Liver (tissue), 3 donors: ENCODE measurements around the gene IL10.

Source experiments
- EGR1 ChIP-seq, 2 donors: IDR thresholded peaks; 2 replicates each; pipeline ENCODE4 v1.6.1; 2016 to 2018; ENCODE audit warnings: antibody characterized with exemption in 2 of 2, low read depth in 2 of 2
- FOXA2 ChIP-seq: IDR thresholded peaks from 2 replicates; pipeline ENCODE4 v1.6.1; 2016; ENCODE audit warnings: antibody characterized with exemption
- HNF4A ChIP-seq, 2 donors: conservative IDR thresholded peaks; 2 replicates each; pipeline ENCODE4 v1.6.1; 2016; ENCODE audit warnings: antibody characterized with exemption in 2 of 2, mild to moderate bottlenecking in 2 of 2
- HNF4G ChIP-seq: IDR thresholded peaks from 2 replicates; pipeline ENCODE4 v1.6.1; 2016; ENCODE audit warnings: antibody characterized with exemption
- JUND ChIP-seq, 2 donors: IDR thresholded peaks; 2 replicates each; pipeline ENCODE4 v1.6.1; 2016; ENCODE audit warnings: antibody characterized with exemption in 2 of 2
- RAD21 ChIP-seq, 2 donors: IDR thresholded peaks; 2 replicates each; pipeline ENCODE4 v1.6.1; 2016; ENCODE audit warnings: antibody characterized with exemption in 2 of 2, mild to moderate bottlenecking in 2 of 2
- RXRA ChIP-seq, 2 donors: IDR thresholded peaks; 2 replicates each; pipeline ENCODE4 v1.6.1; 2017 to 2018; ENCODE audit warnings: antibody characterized with exemption in 2 of 2, mild to moderate bottlenecking in 1 of 2
- SP1 ChIP-seq: IDR thresholded peaks from 2 replicates; pipeline ENCODE4 v1.6.1; 2018; ENCODE audit warnings: antibody characterized with exemption, mild to moderate bottlenecking
- TAF1 ChIP-seq: conservative IDR thresholded peaks from 2 replicates; pipeline ENCODE4 v1.6.1; 2016; ENCODE audit warnings: antibody characterized with exemption, mild to moderate bottlenecking
- TF ChIP-seq, protein P1 (sequence below): fragments of 150-350 bp; IDR thresholded peaks from 2 replicates; pipeline ENCODE4 v1.5.1; 2017; ENCODE audit warnings: improper control_type of control experiment, low read depth, low read length; ENCODE audit not compliant: missing input control
- TF ChIP-seq, protein P2 (sequence below): IDR thresholded peaks from 2 replicates; pipeline ENCODE4 v1.6.1; 2016; ENCODE audit warnings: antibody characterized with exemption
- TF ChIP-seq, protein P3 (sequence below): IDR thresholded peaks from 2 replicates; pipeline ENCODE4 v1.6.1; 2016; ENCODE audit warnings: antibody characterized with exemption, mild to moderate bottlenecking
- donor health status: healthy.
- donor health status: healthy.

DNA sequence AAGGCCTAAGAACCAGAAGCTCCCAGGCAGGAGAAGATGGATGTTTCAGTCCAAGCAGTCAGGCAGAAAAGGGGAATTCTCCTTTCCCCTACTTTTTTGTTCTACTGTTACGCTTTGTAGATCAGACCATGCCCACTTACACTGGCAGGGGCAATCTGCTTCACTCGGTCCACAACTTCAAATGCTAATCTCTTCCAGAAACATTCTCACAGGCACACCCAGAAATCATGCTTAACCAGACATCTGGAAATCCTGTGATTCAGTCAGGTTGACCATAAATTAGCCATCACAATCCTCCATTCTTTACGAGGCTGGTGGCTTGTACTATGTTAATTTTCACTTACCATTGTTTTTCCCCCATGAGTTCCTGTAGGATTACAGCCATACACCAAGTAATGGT is 23.8 kb upstream of the IL10 start:
- TF ChIP-seq RAD21 (IDR thresholded peaks at IDR 0.05): no peak
- TF ChIP-seq, protein P1, sequence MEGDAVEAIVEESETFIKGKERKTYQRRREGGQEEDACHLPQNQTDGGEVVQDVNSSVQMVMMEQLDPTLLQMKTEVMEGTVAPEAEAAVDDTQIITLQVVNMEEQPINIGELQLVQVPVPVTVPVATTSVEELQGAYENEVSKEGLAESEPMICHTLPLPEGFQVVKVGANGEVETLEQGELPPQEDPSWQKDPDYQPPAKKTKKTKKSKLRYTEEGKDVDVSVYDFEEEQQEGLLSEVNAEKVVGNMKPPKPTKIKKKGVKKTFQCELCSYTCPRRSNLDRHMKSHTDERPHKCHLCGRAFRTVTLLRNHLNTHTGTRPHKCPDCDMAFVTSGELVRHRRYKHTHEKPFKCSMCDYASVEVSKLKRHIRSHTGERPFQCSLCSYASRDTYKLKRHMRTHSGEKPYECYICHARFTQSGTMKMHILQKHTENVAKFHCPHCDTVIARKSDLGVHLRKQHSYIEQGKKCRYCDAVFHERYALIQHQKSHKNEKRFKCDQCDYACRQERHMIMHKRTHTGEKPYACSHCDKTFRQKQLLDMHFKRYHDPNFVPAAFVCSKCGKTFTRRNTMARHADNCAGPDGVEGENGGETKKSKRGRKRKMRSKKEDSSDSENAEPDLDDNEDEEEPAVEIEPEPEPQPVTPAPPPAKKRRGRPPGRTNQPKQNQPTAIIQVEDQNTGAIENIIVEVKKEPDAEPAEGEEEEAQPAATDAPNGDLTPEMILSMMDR: no peak
- no peak for TF ChIP-seq RXRA (IDR thresholded peaks at IDR 0.05)
- TF ChIP-seq TAF1: no peak
- TF ChIP-seq, protein P2, sequence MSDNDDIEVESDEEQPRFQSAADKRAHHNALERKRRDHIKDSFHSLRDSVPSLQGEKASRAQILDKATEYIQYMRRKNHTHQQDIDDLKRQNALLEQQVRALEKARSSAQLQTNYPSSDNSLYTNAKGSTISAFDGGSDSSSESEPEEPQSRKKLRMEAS: no peak
- TF ChIP-seq EGR1 (IDR thresholded peaks at IDR 0.05; ENCODE audit: low read depth in 2 of 2): no peak
- TF ChIP-seq JUND (IDR thresholded peaks at IDR 0.05): no peak
- TF ChIP-seq, protein P3, sequence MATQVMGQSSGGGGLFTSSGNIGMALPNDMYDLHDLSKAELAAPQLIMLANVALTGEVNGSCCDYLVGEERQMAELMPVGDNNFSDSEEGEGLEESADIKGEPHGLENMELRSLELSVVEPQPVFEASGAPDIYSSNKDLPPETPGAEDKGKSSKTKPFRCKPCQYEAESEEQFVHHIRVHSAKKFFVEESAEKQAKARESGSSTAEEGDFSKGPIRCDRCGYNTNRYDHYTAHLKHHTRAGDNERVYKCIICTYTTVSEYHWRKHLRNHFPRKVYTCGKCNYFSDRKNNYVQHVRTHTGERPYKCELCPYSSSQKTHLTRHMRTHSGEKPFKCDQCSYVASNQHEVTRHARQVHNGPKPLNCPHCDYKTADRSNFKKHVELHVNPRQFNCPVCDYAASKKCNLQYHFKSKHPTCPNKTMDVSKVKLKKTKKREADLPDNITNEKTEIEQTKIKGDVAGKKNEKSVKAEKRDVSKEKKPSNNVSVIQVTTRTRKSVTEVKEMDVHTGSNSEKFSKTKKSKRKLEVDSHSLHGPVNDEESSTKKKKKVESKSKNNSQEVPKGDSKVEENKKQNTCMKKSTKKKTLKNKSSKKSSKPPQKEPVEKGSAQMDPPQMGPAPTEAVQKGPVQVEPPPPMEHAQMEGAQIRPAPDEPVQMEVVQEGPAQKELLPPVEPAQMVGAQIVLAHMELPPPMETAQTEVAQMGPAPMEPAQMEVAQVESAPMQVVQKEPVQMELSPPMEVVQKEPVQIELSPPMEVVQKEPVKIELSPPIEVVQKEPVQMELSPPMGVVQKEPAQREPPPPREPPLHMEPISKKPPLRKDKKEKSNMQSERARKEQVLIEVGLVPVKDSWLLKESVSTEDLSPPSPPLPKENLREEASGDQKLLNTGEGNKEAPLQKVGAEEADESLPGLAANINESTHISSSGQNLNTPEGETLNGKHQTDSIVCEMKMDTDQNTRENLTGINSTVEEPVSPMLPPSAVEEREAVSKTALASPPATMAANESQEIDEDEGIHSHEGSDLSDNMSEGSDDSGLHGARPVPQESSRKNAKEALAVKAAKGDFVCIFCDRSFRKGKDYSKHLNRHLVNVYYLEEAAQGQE: no peak
- no peak for TF ChIP-seq HNF4A (conservative IDR thresholded peaks at IDR 0.05)
- no peak for TF ChIP-seq FOXA2
- no peak for TF ChIP-seq HNF4G
- no peak for TF ChIP-seq SP1
